ENCODE data around the gene KIF5C. TPM values are rescaled to one million over a fixed set of nuclear protein-coding genes. Genes with fewer than 3 reads are reported as not detected.

The KIF5C gene
- polyA plus RNA-seq, 1 experiment: 0.17 TPM

DNA sequence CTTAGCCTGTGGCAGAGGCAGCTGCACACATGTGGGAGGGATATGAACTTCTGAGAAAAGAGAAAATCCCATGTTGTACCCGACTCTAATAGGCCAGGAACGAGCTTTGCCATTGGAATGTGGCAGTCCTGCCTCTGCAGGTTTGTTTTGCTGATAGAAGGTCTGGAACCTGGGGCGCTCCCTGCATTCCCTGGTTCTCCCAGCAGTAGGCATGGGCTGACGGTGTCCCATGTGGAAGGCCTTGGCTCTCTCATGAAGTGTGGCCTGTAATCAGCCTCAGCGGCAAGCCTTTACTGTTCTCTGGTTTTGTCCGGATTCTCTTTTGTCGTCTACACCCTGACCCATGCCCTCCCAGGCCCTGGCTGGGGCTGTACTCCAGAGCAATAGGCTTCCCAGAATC lies 72.3 kb downstream of the KIF5C start:
- POLR2A ChIA-PET: no interaction called here
- no peak for DNase-seq (ENCODE audit: low read depth)
- no peak for TF ChIP-seq CTCF (IDR thresholded peaks at IDR 0.05; ENCODE audit: insufficient read depth, low read depth, low read length)
- Histone ChIP-seq H3K27me3 (ENCODE audit: control insufficient read depth, insufficient read depth, low read length) (no peaks in the 10 kb centered on the region; the same call in 1 of the 2 replicates), H3K36me3 (ENCODE audit: control insufficient read depth, insufficient read depth, low read length) (no peaks in the 10 kb centered on the region), H3K4me3 (ENCODE audit: low read depth, low read length) (no peak overlapping the region)
- CTCF ChIA-PET: no interaction called here

DNA sequence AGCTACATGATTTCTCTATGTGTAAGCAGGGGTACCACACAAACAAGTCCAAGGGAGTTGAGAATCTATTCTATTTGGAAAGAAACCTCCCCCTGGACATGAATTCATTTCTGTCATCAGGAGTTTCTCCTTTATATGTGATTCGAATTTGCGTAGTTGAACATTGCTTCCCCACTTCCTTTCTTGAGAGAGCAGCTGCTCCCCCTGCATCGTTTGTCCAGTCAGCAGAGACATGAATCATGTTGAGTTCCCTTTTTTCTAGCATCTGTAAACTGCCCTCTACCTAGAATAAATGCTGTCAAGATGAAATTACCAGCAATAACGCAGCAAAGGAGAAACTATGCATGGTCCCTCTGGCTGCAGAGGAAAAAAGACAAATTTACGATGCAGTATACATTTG lies 73.8 kb downstream of the KIF5C start:
- Histone ChIP-seq H3K27me3 (ENCODE audit: control insufficient read depth, insufficient read depth, low read length) (no peaks in the 10 kb centered on the region; the same call in 1 of the 2 replicates), H3K36me3 (ENCODE audit: control insufficient read depth, insufficient read depth, low read length) (no peaks in the 10 kb centered on the region), H3K4me3 (ENCODE audit: low read depth, low read length) (no peak overlapping the region)
- ChIA-PET POLR2A (no interaction called here), CTCF (no interaction called here)
- no peak for DNase-seq (ENCODE audit: low read depth)
- no peak for TF ChIP-seq CTCF (IDR thresholded peaks at IDR 0.05; ENCODE audit: insufficient read depth, low read depth, low read length)

GRCh38 chr2:148949348-148949747 lies 74.3 kb downstream of the KIF5C start:
- Histone ChIP-seq H3K4me3 (ENCODE audit: low read depth, low read length) (no peak overlapping the region), H3K36me3 (ENCODE audit: control insufficient read depth, insufficient read depth, low read length) (no peaks in the 10 kb centered on the region), H3K27me3 (ENCODE audit: control insufficient read depth, insufficient read depth, low read length) (no peaks in the 10 kb centered on the region; the same call in 1 of the 2 replicates)
- ChIA-PET POLR2A (no interaction called here), CTCF (interaction anchor here (0.9 kb wide), 1 partner anchor 27 kb away, joined by 3 read pairs; no protein-coding TSS in a partner anchor)
- no peak for DNase-seq (ENCODE audit: low read depth)
- no peak for TF ChIP-seq CTCF (IDR thresholded peaks at IDR 0.05; ENCODE audit: insufficient read depth, low read depth, low read length)

GRCh38 chr2:148952621-148953020 lies 77.6 kb downstream of the KIF5C start:
- no peak for TF ChIP-seq CTCF (IDR thresholded peaks at IDR 0.05; ENCODE audit: insufficient read depth, low read depth, low read length)
- no peak overlapping the region for H3K4me3 ChIP-seq (ENCODE audit: low read depth, low read length)
- CTCF ChIA-PET: interaction anchor here (0.6 kb wide), 1 partner anchor 15 kb away, joined by 3 read pairs; no protein-coding TSS in a partner anchor
- no peaks in the 10 kb centered on the region; the same call in 1 of the 2 replicates for H3K27me3 ChIP-seq (ENCODE audit: control insufficient read depth, insufficient read depth, low read length)
- POLR2A ChIA-PET: no interaction called here
- H3K36me3 ChIP-seq (ENCODE audit: control insufficient read depth, insufficient read depth, low read length): no peaks in the 10 kb centered on the region
- DNase-seq (ENCODE audit: low read depth): no peak

DNA sequence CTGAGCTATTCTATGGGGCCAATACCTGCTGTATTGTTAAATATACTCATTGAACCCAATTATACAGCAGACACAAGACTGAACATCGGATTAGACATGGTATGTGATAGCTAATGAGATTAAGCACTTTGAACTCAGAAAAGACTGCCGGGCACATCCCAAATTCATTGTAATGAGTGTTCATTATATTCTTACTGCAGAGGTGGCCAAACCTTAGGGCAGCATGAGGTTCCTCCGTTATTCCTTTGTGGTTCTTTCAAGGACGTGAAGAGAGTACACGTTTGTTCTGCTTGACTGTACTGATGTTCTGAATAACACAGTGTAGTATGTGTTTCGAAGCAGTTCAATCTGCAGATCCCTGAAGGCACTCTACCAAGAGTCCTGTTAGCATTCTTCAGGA lies 78.4 kb downstream of the KIF5C start:
- CTCF ChIA-PET: no interaction called here

More for the DNA sequence above, 78.4 kb downstream of the KIF5C start:
- POLR2A ChIA-PET: no interaction called here
- no peak for DNase-seq (ENCODE audit: low read depth)
- H3K4me3 ChIP-seq (ENCODE audit: low read depth, low read length): no peak overlapping the region
- no peaks in the 10 kb centered on the region; the same call in 1 of the 2 replicates for H3K27me3 ChIP-seq (ENCODE audit: control insufficient read depth, insufficient read depth, low read length)
- no peaks in the 10 kb centered on the region for H3K36me3 ChIP-seq (ENCODE audit: control insufficient read depth, insufficient read depth, low read length)
- TF ChIP-seq CTCF (IDR thresholded peaks at IDR 0.05; ENCODE audit: insufficient read depth, low read depth, low read length): no peak
